ENCODE results near the gene DAAM2. TPM values are rescaled to one million over a fixed set of nuclear protein-coding genes. Genes with fewer than 3 reads are reported as not detected.

DAAM2 gene
- polyA plus RNA-seq, 1 experiment: 60.6 TPM

- Histone ChIP-seq H3K27me3 (ENCODE audit: control insufficient read depth, insufficient read depth, low read length) (no peaks in the 10 kb centered on the region), H3K4me3 (ENCODE audit: low read depth, low read length) (no peak overlapping the region), H3K36me3 (ENCODE audit: control insufficient read depth, insufficient read depth, low read length) (peaks cover 10% of the 10 kb centered on the region)
- TF ChIP-seq CTCF (IDR thresholded peaks at IDR 0.05; ENCODE audit: insufficient read depth, low read depth, low read length): no peak
- DNase-seq (ENCODE audit: low read depth): no peak
- POLR2A ChIA-PET: no interaction called here
- CTCF ChIA-PET: no interaction called here
These were observed 128.0 kb downstream of the DAAM2 start for GRCh38 chr6:39920157-39920556.

DNA sequence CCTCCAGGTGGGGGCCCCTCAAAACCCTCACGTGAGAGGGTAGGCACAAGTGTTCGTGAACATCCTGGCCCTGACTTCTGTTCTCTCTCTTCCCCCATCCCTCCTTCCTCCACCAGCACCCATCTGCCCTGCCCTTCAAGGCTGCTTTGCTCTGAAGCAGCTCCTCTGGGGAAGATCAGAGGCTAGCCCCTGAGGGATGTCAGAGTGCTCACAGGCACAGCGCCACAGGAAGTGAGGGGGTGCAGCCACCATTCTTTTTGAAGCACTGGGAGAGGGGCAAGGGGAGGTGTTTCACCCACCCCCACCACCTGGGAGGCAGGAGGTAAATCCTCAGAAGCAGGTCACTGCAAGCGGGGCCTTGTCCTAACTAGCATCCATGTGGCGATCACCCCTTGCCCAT is 130.6 kb downstream of the DAAM2 start:
- TF ChIP-seq CTCF (IDR thresholded peaks at IDR 0.05; ENCODE audit: insufficient read depth, low read depth, low read length): no peak
- no peak for DNase-seq (ENCODE audit: low read depth)
- Histone ChIP-seq H3K27me3 (ENCODE audit: control insufficient read depth, insufficient read depth, low read length) (no peaks in the 10 kb centered on the region), H3K36me3 (ENCODE audit: control insufficient read depth, insufficient read depth, low read length) (peaks cover 14% of the 10 kb centered on the region), H3K4me3 (ENCODE audit: low read depth, low read length) (no peak overlapping the region)
- ChIA-PET POLR2A (no interaction called here), CTCF (interaction anchor here (1.5 kb wide), 1 partner anchor 18 kb away, joined by 3 read pairs; no protein-coding TSS in a partner anchor)

GRCh38 chr6:39923394-39923793 is 131.2 kb downstream of the DAAM2 start:
- TF ChIP-seq CTCF (IDR thresholded peaks at IDR 0.05; ENCODE audit: insufficient read depth, low read depth, low read length): no peak
- Histone ChIP-seq H3K27me3 (ENCODE audit: control insufficient read depth, insufficient read depth, low read length) (no peaks in the 10 kb centered on the region), H3K36me3 (ENCODE audit: control insufficient read depth, insufficient read depth, low read length) (peaks cover 14% of the 10 kb centered on the region), H3K4me3 (ENCODE audit: low read depth, low read length) (no peak overlapping the region)
- ChIA-PET POLR2A (no interaction called here), CTCF (interaction anchor here (1.0 to 1.5 kb wide), 3 partner anchors 11 to 18 kb away, joined by 3 read pairs; no protein-coding TSS in a partner anchor)
- no peak for DNase-seq (ENCODE audit: low read depth)

- POLR2A ChIA-PET: no interaction called here
- CTCF ChIA-PET: interaction anchor here (1.0 to 1.1 kb wide), 2 partner anchors 11 to 13 kb away, joined by 3 read pairs; no protein-coding TSS in a partner anchor
- no peak for TF ChIP-seq CTCF (IDR thresholded peaks at IDR 0.05; ENCODE audit: insufficient read depth, low read depth, low read length)
- Histone ChIP-seq H3K36me3 (ENCODE audit: control insufficient read depth, insufficient read depth, low read length) (peaks cover 14% of the 10 kb centered on the region), H3K27me3 (ENCODE audit: control insufficient read depth, insufficient read depth, low read length) (no peaks in the 10 kb centered on the region), H3K4me3 (ENCODE audit: low read depth, low read length) (no peak overlapping the region)
- DNase-seq (ENCODE audit: low read depth): no peak
These were observed 131.7 kb downstream of the DAAM2 start for GRCh38 chr6:39923861-39924260.

DNA sequence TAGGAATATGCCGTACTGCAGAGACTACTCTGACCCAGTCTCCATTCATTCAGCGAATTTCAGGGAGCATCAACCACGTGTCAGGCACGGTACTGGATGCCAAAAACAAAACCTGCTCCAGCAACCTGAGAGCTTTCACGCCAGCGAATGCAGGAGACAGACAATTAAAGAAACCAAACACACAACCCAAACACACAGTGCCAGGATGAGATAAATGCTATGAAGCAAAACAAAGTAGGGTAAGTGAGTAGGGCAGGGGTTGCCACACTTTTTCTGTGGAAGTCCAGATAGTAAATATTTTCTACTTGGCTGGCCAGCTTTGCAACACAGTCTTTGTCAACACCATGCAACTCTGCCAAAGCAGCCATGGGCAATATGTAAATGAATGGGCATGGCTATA is 132.1 kb downstream of the DAAM2 start:
- DNase-seq (ENCODE audit: low read depth): no peak
- ChIA-PET CTCF (interaction anchor here (1.0 to 1.1 kb wide), 2 partner anchors 12 to 13 kb away, joined by 3 read pairs; no protein-coding TSS in a partner anchor), POLR2A (no interaction called here)
- TF ChIP-seq CTCF (IDR thresholded peaks at IDR 0.05; ENCODE audit: insufficient read depth, low read depth, low read length): no peak
- no peaks in the 10 kb centered on the region for H3K27me3 ChIP-seq (ENCODE audit: control insufficient read depth, insufficient read depth, low read length)
- no peak overlapping the region for H3K4me3 ChIP-seq (ENCODE audit: low read depth, low read length)
- peaks cover 14% of the 10 kb centered on the region for H3K36me3 ChIP-seq (ENCODE audit: control insufficient read depth, insufficient read depth, low read length)

Measured in BJ (cell line).